Cardiac muscle cell (in vitro differentiated cells and primary cell): ENCODE data around the gene ZNF334. TPM values are rescaled to one million over a fixed set of nuclear protein-coding genes. Genes with fewer than 3 reads are reported as not detected.

Source experiments
- DNase-seq, 2 donors: peaks; one replicate each; pipeline versions ENCODE4 v3.0.0 to v3.0.0-alpha.2; 2010 to 2017; ENCODE audit warnings: low read depth in 1 of 2, low spot score in 1 of 2
- H3K27ac ChIP-seq: fragments of 200-600 bp; sonication (generic); 2 replicates; pipeline ENCODE4 v1.5.1; 2016
- H3K27me3 ChIP-seq: fragments of 200-600 bp; sonication (generic); 2 replicates; pipeline ENCODE4 v1.6.0; 2016; ENCODE audit warnings: control low read depth
- H3K36me3 ChIP-seq: fragments of 200-600 bp; sonication (generic); 2 replicates; pipeline ENCODE4 v1.5.1; 2016; ENCODE audit warnings: control low read depth
- H3K4me1 ChIP-seq: fragments of 200-600 bp; sonication (generic); 2 replicates; pipeline ENCODE4 v1.8.1; 2017; ENCODE audit warnings: low read depth, mild to moderate bottlenecking, mixed run types
- H3K4me3 ChIP-seq: fragments of 200-600 bp; sonication (generic); 2 replicates; pipeline ENCODE4 v1.5.1; 2016; ENCODE audit warnings: mild to moderate bottlenecking
- H3K9me3 ChIP-seq: fragments of 200-600 bp; sonication (generic); 2 replicates; pipeline ENCODE4 v1.5.1; 2017; ENCODE audit warnings: low read depth, mild to moderate bottlenecking, control low read depth
- polyA plus RNA-seq: library from polyadenylated mRNA; unstranded; fragments of >200 nt; fragmentation: Nextera tagmentation; extraction: Ambion mirVana; gene quantifications from 2 replicates; pipeline ENCODE4 v1.2.1, GENCODE V29; 2016
- total RNA-seq: library from RNA; depleted of rRNA; stranded (reverse); fragments of >200 nt; gene quantifications from 2 replicates; pipeline ENCODE4 v1.2.3, GENCODE V29; 2016
- TF ChIP-seq, protein P1 (sequence below): IDR thresholded peaks from 2 replicates; pipeline ENCODE4 v1.5.1; 2012; ENCODE audit warnings: low read depth, mild to moderate bottlenecking, low read length

ZNF334 gene
- total and polyA plus RNA-seq, 2 experiments from 2014 or later, result 10.9 to 13.4 TPM

DNA sequence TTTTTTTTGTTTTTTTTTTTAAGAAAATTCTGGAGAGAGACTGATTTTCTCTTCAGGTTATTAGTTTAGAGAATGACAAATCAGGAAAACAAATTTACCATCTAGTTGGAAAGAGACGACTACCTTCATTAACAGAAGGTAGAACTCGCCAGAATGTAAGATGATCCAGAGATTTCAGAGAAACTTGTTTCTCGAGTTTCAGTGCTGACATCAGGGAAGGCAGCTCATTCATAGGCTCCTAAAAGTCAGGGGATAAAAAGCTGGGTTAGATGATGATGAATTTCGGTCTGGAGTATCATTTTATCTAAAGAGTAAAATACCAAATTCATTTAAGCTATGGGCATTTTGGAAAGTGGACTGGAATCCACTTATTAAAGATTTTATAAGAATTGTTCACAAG is 27.9 kb downstream of the ZNF334 start:
- H3K36me3 ChIP-seq, result no peaks in the 10 kb centered on the region
- H3K4me3 ChIP-seq, result no peak overlapping the region
- H3K9me3 ChIP-seq, result no peaks in the 10 kb centered on the region
- H3K27me3 ChIP-seq, result no peaks in the 10 kb centered on the region
- TF ChIP-seq, protein P1, sequence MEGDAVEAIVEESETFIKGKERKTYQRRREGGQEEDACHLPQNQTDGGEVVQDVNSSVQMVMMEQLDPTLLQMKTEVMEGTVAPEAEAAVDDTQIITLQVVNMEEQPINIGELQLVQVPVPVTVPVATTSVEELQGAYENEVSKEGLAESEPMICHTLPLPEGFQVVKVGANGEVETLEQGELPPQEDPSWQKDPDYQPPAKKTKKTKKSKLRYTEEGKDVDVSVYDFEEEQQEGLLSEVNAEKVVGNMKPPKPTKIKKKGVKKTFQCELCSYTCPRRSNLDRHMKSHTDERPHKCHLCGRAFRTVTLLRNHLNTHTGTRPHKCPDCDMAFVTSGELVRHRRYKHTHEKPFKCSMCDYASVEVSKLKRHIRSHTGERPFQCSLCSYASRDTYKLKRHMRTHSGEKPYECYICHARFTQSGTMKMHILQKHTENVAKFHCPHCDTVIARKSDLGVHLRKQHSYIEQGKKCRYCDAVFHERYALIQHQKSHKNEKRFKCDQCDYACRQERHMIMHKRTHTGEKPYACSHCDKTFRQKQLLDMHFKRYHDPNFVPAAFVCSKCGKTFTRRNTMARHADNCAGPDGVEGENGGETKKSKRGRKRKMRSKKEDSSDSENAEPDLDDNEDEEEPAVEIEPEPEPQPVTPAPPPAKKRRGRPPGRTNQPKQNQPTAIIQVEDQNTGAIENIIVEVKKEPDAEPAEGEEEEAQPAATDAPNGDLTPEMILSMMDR, result no peak
- no peak overlapping the region for H3K27ac ChIP-seq
- no peak for DNase-seq
- no peaks in the 10 kb centered on the region for H3K4me1 ChIP-seq

DNA sequence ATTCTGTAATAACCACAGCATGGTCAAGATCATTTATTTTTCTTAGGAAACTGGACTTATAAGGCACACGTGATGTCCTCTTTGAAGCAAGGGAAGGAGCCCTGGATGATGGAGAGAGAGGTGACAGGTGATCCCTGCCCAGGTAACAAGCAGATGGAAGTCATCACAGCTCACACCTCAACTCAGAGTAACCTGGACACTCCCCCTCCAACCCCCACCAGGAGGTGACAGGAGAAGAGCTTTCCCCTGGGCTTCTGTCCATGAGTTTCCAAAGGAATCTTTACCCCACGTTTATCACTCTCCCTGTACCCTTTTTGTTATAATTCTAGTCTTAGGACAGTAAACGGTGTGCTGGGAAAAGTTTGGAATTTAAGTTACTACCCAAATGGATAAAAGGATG is 28.4 kb downstream of the ZNF334 start:
- Histone ChIP-seq H3K4me3 (no peak overlapping the region), H3K4me1 (no peaks in the 10 kb centered on the region), H3K9me3 (no peaks in the 10 kb centered on the region), H3K27ac (no peak overlapping the region), H3K27me3 (no peaks in the 10 kb centered on the region), H3K36me3 (no peaks in the 10 kb centered on the region)
- DNase-seq, result no peak
- TF ChIP-seq, protein P1, result no peak

DNA sequence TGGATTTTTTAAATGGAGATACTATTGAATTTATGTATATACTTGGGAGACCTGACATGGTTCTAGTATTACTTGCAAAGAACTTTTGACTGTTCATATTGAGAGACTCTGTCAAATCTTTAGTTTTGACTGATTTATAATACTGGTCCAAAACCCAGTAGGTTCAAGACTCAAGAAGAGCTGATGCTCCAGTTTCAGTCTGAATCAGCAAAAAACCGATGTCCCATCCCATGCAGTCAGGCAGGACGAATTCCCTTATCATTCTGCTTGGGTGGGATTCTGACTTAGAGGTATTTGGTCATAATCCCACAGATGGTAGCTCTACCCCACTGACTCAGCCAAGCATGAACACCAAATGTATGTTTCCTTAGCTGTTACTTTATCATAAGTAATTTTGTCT is 29.5 kb downstream of the ZNF334 start:
- Histone ChIP-seq H3K27ac (no peak overlapping the region), H3K4me3 (no peak overlapping the region), H3K36me3 (no peaks in the 10 kb centered on the region), H3K9me3 (no peaks in the 10 kb centered on the region), H3K4me1 (no peaks in the 10 kb centered on the region), H3K27me3 (no peaks in the 10 kb centered on the region)
- no peak for DNase-seq
- TF ChIP-seq, protein P1, result no peak

- H3K4me3 ChIP-seq, result no peak overlapping the region
- TF ChIP-seq, protein P1, result no peak
- no peak overlapping the region for H3K27ac ChIP-seq
- no peaks in the 10 kb centered on the region for H3K4me1 ChIP-seq
- DNase-seq, result no peak
- H3K36me3 ChIP-seq, result no peaks in the 10 kb centered on the region
- no peaks in the 10 kb centered on the region for H3K27me3 ChIP-seq
- H3K9me3 ChIP-seq, result no peaks in the 10 kb centered on the region
These were observed 30.5 kb downstream of the ZNF334 start for GRCh38 chr20:46482864-46483263.

DNA sequence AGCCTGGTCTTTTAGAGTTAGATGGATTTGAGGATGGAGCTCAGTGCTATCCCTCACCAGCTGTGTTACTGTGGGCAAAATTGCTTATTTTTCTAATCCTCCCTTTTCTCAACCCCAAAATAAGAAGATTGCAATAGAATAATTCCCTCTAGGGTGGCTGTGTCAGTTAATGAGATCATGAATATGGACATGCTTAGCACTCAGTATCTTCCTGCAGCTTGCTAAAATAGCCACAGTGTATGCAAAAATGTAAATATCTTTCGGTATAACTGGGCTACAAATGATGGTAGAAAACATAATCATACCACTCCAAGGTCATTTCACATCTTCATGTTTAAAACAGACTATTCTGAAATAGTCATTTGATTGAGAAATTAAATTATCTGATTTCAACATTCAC is 35.7 kb downstream of the ZNF334 start:
- H3K27ac ChIP-seq, result no peak overlapping the region
- H3K4me3 ChIP-seq, result no peak overlapping the region
- no peaks in the 10 kb centered on the region for H3K4me1 ChIP-seq
- TF ChIP-seq, protein P1, result no peak
- no peaks in the 10 kb centered on the region for H3K36me3 ChIP-seq
- H3K9me3 ChIP-seq, result no peaks in the 10 kb centered on the region
- no peak for DNase-seq
- no peaks in the 10 kb centered on the region for H3K27me3 ChIP-seq

GRCh38 chr20:46477225-46477624 is 36.1 kb downstream of the ZNF334 start:
- no peaks in the 10 kb centered on the region for H3K4me1 ChIP-seq
- TF ChIP-seq, protein P1, result no peak
- no peaks in the 10 kb centered on the region for H3K36me3 ChIP-seq
- no peak overlapping the region for H3K27ac ChIP-seq
- no peak for DNase-seq
- no peak overlapping the region for H3K4me3 ChIP-seq
- H3K27me3 ChIP-seq, result no peaks in the 10 kb centered on the region
- no peaks in the 10 kb centered on the region for H3K9me3 ChIP-seq
